ENCODE data around the gene SRRM4. TPM values are rescaled to one million over a fixed set of nuclear protein-coding genes. Genes with fewer than 3 reads are reported as not detected.

SRRM4 gene
- total RNA-seq, 1 donor from 2014 or later, result 1.4 TPM

GRCh38 chr12:119182701-119183493 lies 201.6 kb downstream of the SRRM4 start:
- no peak for DNase-seq (ENCODE audit: extremely low spot score, unreplicated experiment)
- Mint-ChIP-seq H3K4me1 (ENCODE audit: unreplicated experiment) (peaks cover 42% of the 10 kb centered on the region), H3K9me3 (no peaks in the 10 kb centered on the region), H3K27ac (peak overlapping the region; percentile 61), H3K4me3 (peak overlapping the region; percentile 45), H3K36me3 (no peaks in the 10 kb centered on the region), H3K27me3 (no peaks in the 10 kb centered on the region)
- TF ChIP-seq CTCF (conservative IDR thresholded peaks at IDR 0.05), result no peak

GRCh38 chr12:119183942-119184695 lies 202.8 kb downstream of the SRRM4 start:
- Mint-ChIP-seq H3K4me3 (no peak overlapping the region), H3K27me3 (no peaks in the 10 kb centered on the region), H3K36me3 (no peaks in the 10 kb centered on the region), H3K9me3 (no peaks in the 10 kb centered on the region), H3K4me1 (ENCODE audit: unreplicated experiment) (peaks cover 38% of the 10 kb centered on the region), H3K27ac (peak overlapping the region; percentile 39)
- TF ChIP-seq CTCF (conservative IDR thresholded peaks at IDR 0.05), result no peak
- no peak for DNase-seq (ENCODE audit: extremely low spot score, unreplicated experiment)

GRCh38 chr12:119195256-119195655 lies 213.9 kb downstream of the SRRM4 start:
- no peak for DNase-seq (ENCODE audit: extremely low spot score, unreplicated experiment)
- TF ChIP-seq CTCF (conservative IDR thresholded peaks at IDR 0.05), result no peak
- Mint-ChIP-seq H3K36me3 (peaks cover 7% of the 10 kb centered on the region), H3K4me3 (no peak overlapping the region), H3K4me1 (ENCODE audit: unreplicated experiment) (peaks cover 14% of the 10 kb centered on the region), H3K27ac (no peak overlapping the region), H3K27me3 (no peaks in the 10 kb centered on the region), H3K9me3 (no peaks in the 10 kb centered on the region)

GRCh38 chr12:119198440-119198839 lies 217.1 kb downstream of the SRRM4 start:
- TF ChIP-seq CTCF (conservative IDR thresholded peaks at IDR 0.05), result no peak
- Mint-ChIP-seq H3K36me3 (peaks cover 7% of the 10 kb centered on the region), H3K27me3 (no peaks in the 10 kb centered on the region), H3K9me3 (no peaks in the 10 kb centered on the region), H3K27ac (peak overlapping the region; percentile 76), H3K4me3 (no peak overlapping the region), H3K4me1 (ENCODE audit: unreplicated experiment) (peaks cover 14% of the 10 kb centered on the region)
- DNase-seq (ENCODE audit: extremely low spot score, unreplicated experiment), result no peak

GRCh38 chr12:119200601-119201000 lies 219.3 kb downstream of the SRRM4 start:
- no peak overlapping the region for H3K4me3 Mint-ChIP-seq
- peak overlapping the region; percentile 92 for H3K27ac Mint-ChIP-seq

More at GRCh38 chr12:119200601-119201000, 219.3 kb downstream of the SRRM4 start:
- H3K36me3 Mint-ChIP-seq, result no peaks in the 10 kb centered on the region
- no peaks in the 10 kb centered on the region for H3K9me3 Mint-ChIP-seq
- TF ChIP-seq CTCF (conservative IDR thresholded peaks at IDR 0.05), result no peak
- no peak for DNase-seq (ENCODE audit: extremely low spot score, unreplicated experiment)
- peaks cover 8% of the 10 kb centered on the region for H3K4me1 Mint-ChIP-seq (ENCODE audit: unreplicated experiment)
- no peaks in the 10 kb centered on the region for H3K27me3 Mint-ChIP-seq

Measured in type B pancreatic cell (in vitro differentiated cells).